Ishikawa (cell line): ENCODE measurements around the gene SUFU.

Source experiments
- RAD21 ChIP-seq: IDR thresholded peaks from 2 replicates; pipeline ENCODE4 v1.6.1; 2012; ENCODE audit warnings: low read depth
- YY1 ChIP-seq: IDR thresholded peaks from 2 replicates; pipeline ENCODE4 v1.6.1; 2012; ENCODE audit warnings: low read depth
- ZBTB7A ChIP-seq: IDR thresholded peaks from 2 replicates; pipeline ENCODE4 v1.6.1; 2012; ENCODE audit warnings: low read depth

- TF ChIP-seq ZBTB7A (no peak), YY1 (no peak), RAD21 (no peak)
Measured at GRCh38 chr10:102629661-102630614, 126.2 kb downstream of the SUFU start.
